ENCODE data around the gene TMEM108.

TMEM108 gene

DNA sequence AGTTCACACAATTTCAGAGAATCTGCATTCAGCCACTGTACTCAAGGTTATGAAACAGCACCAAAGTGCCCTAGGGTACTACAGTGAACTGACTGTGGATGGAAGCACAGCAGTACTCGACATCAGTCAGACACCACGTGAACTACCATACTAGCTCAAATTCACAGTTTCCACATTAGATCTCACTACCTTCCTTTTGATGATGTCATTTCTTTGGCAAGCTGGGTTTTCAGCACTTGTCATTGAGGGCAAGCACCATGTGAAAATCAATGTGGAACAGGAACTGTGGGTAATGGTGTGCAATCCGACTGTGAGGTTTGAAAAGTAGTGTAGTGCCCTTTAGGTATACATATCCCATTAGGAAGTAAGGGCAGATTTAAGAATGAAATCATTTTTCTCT lies 251.1 kb downstream of the TMEM108 start:
- DNase-seq, result no peak

GRCh38 chr3:133292296-133292695 lies 254.1 kb downstream of the TMEM108 start:
- DNase-seq, result no peak

- DNase-seq, result no peak
Measured at GRCh38 chr3:133293397-133294110, 255.4 kb downstream of the TMEM108 start.

GRCh38 chr3:133294253-133294652 lies 256.1 kb downstream of the TMEM108 start:
- DNase-seq, result no peak

GRCh38 chr3:133295199-133295901 lies 257.2 kb downstream of the TMEM108 start:
- no peak for DNase-seq

DNA sequence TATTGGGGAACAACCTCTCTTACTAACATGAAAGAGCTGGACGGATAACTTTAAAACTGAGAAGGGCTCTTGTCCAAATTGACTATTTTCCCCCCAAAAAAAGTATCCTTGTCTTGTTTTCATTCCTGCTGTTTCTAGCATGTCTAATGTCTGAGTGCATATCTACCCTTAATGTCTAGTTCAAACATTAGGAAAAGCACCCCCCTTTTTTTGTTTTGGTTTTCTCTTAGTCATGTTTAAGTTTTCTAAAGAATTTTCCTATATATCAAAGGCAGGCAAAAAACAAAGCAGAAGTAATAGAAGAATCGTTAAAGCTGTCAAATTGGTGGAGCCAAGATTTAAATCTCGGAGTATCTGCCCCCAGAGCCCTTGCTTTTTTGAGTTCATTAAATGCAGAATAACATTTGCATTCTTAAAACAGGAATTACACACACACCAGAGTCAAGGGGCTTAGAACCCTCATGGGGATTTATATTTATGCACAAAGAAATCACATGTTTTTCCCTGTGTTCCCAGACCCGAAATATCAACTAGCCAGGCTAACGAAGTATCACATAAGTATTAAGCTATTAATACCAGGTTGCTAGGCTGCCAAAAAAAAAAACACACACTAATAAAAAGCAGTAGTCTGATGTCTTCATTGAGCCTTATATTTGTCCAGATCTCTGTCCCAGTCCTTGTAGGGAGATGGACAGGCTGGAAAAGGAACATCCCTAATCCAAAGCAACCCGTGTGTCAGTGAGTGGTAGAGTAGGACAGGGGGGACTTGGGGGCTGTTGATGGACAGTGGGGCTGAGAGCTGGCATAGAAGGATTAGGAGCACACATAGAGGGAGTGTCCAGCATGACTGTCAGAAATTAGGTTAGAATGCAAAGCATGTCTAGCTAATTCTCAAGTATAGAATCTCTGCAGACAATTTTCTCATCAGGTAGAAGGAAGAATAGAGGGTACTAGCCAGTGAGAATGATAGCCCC lies 258.0 kb downstream of the TMEM108 start:
- DNase-seq, result no peak

DNA sequence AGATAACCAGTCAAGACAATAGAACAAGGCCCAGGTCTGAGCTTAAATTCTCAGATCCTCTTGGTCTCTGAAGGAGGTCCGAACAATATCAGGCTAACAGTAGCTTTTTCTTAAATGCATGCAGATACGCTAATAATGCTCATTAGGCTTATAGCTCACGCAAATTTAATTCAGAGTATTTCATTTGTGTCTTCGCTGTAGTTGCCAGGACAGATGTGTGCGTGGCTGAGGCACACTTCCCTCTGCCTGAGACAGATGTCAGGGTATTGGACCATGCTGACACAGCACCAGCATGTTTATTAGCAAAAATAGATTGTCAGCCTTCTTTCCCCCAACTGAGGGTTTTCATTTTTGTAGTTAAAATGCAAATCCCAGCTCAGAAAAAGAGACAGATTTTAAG lies 258.8 kb downstream of the TMEM108 start:
- DNase-seq, result no peak

DNA sequence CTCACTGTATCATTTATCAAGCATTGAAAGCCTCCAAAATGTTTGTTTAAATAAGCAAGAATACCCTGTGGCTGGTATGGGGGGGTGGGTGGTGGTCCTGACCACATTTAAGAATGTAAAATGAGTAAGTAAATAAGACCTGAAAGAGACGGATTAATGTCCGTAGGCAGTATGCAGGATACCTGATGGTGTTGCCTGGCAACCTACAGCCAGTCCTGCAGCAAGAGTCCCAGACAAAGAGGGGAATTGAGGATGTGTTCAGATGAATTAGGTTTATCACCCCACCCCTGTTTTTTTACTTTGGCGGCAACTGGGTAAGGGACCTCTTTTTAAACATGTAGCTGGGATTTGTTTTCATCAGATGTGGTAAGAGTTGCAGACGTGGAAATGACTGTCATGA lies 261.9 kb downstream of the TMEM108 start:
- no peak for DNase-seq

GRCh38 chr3:133301194-133301593 lies 263.0 kb downstream of the TMEM108 start:
- DNase-seq, result no peak

DNA sequence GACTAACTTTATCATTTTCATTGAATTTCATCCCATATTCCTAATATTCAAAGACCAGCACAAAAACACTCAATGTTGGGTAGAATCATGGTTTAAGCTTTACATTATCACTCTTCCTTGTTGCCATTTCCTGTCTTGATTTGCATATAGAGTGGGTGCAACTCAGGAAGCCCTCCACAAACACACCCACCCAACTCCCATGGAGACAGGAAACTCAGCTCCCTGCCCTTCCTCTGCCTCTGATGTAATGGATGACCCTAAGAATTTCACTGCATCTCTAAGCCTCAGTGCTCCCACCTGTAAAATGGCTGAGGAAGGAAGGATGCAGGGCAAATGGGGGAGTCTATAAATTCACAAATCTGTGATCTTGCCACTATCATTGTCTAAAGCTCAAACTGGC lies 263.5 kb downstream of the TMEM108 start:
- DNase-seq, result no peak

DNA sequence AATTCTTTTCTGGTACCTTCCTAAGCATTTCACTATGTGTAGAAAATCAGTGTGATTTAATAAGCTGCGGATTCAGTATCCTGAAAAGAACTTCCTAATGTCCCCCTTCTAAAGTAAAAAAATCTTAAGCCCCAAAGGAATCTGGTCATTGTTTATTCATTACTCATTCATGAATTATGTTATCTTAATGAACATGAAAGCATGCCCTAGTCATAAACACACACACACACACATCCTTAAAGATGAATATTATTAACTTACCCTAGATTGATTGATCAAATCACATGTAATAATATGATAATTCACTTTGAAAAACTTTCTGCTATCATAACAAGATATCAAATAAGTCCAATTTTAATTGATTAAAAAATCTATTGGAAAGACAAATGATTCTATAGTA lies 265.2 kb downstream of the TMEM108 start:
- DNase-seq, result no peak

DNA sequence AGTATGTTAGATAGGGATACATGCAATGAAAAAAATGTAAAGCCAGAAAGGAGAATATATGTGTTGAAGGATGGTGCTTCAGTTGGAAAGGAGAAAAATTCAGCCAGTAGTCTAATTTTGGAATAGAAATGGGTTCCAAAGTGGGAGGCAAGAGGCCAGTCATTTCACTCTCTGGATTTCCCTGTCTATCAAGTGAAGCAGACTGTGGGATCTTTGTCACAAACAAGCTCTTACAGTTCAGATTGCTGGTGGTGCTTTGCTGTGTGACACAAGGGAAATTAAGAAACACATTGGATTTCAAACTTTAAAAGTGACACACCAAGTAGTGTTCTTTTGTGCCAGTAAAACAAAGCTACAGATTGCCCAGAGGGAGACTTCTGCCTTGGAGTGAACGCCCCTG lies 279.7 kb downstream of the TMEM108 start:
- DNase-seq, result no peak

- DNase-seq, result no peak
Measured at GRCh38 chr3:133328373-133328772, 290.2 kb downstream of the TMEM108 start.

GRCh38 chr3:133329626-133330025 lies 291.4 kb downstream of the TMEM108 start:
- DNase-seq, result no peak

DNA sequence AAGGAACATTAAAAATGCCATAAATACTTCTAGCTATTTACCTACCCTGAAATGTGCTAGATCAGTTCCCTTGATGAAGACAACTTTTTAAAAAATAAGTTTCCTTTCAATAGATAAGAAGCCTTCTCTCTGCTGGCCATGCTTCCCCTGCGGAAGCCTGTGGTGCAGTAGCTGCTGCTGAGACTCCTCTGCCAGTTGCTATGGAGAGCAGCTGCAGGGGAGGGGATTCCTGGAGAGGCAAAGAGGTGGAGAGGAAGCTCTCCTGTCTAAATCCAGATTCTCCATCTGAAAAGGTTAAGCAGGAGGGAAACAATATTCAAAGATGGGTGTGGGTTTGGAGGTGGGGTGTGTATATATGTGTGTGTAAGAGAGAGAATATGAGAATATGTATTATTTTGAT lies 291.9 kb downstream of the TMEM108 start:
- peak; percentile 38 for DNase-seq

GRCh38 chr3:133330522-133330921 lies 292.3 kb downstream of the TMEM108 start:
- no peak for DNase-seq

- DNase-seq, result no peak
Measured at GRCh38 chr3:133354721-133355120, 316.5 kb downstream of the TMEM108 start.

- DNase-seq, result no peak
Measured at GRCh38 chr3:133360476-133360875, 322.3 kb downstream of the TMEM108 start.

GRCh38 chr3:133361011-133361410 lies 322.8 kb downstream of the TMEM108 start:
- DNase-seq, result no peak

DNA sequence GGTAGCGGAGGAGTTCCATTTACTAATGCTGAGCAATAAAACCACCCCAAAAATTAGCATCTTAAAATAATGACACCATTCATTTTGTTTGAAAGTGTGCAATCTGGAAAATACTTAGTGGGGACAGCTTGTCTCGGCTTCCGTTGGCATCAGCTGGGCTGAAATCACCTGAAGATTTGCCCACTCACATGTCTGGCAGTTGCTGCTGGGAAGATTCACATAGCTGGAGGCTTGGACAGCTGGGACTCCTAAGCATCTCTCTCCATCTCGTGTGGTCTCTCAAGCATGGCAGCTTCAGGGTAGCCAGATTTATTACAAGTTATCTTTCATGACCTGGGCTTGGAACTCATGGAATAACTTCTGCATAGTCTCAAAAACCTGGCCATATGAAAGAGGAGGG lies 323.2 kb downstream of the TMEM108 start:
- DNase-seq, result peak; percentile 62

GRCh38 chr3:133362539-133362938 lies 324.3 kb downstream of the TMEM108 start:
- peak; percentile 72 for DNase-seq

GRCh38 chr3:133364704-133365103 lies 326.5 kb downstream of the TMEM108 start:
- DNase-seq, result no peak

DNA sequence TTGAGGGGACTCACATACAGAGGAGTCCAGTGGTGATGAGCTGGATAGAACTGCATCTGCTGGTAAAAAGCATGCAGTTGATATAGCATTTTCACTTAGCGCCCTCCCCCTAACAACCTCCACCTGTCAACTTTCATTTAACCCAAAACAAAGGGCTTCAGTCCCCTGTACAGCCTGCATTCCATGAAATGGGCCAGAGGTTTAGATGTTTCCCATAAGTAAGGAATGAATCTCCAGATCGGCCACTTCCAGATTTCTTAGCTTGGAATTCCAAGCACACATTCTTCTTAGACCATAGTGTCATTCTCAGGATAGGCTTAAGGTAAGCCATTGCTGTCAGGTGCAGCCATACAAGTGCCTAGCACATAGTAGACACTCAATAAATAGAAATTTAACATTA lies 328.7 kb downstream of the TMEM108 start:
- no peak for DNase-seq

GRCh38 chr3:133367403-133367802 lies 329.2 kb downstream of the TMEM108 start:
- no peak for DNase-seq

Data from NCI-H524 treated with DMSO at 0.1 percent for 48 hours (cell line).